Activated T-helper 17 cell treated with anti-CD3 and anti-CD28 coated beads, Interleukin-2, amount 50 U/mL, for 72 hours (primary cell): ENCODE measurements around the gene FOXJ3. TPM values are rescaled to one million over a fixed set of nuclear protein-coding genes. Genes with fewer than 3 reads are reported as not detected.
A peak's percentile ranks its signal among the peaks of the same experiment; 100 is the strongest.

Source experiments
- ATAC-seq: fragments of 150-1000 bp; cut with Tn5 transposase; replicated peaks from 2 replicates; pipeline ENCODE4 v1.10.0; 2021; ENCODE audit warnings: mild to moderate bottlenecking, moderate library complexity
- H3K27ac Mint-ChIP-seq: one replicate; pipeline ENCODE4 v1.8.0; 2022; ENCODE audit warnings: mixed read lengths
- H3K27me3 Mint-ChIP-seq: one replicate; pipeline ENCODE4 v1.8.0; 2022; ENCODE audit warnings: mixed read lengths
- H3K36me3 Mint-ChIP-seq: one replicate; pipeline ENCODE4 v1.8.0; 2022; ENCODE audit warnings: low read depth, mild to moderate bottlenecking, mixed read lengths
- H3K4me1 Mint-ChIP-seq: one replicate; pipeline ENCODE4 v1.8.0; 2022; ENCODE audit warnings: mixed read lengths
- H3K4me3 Mint-ChIP-seq: one replicate; pipeline ENCODE4 v1.8.0; 2022; ENCODE audit warnings: mild to moderate bottlenecking, mixed read lengths
- H3K9me3 Mint-ChIP-seq: one replicate; pipeline ENCODE4 v1.8.0; 2022; ENCODE audit warnings: mixed read lengths
- total RNA-seq, 2 donors: library from RNA; stranded (reverse); gene quantifications; one replicate each; pipeline ENCODE4 v1.2.3, GENCODE V29; 2022

Gene FOXJ3
- total RNA-seq, 2 donors from 2014 or later = 48.8 to 53.6 TPM

GRCh38 chr1:42305639-42306038 lies 29.4 kb downstream of the FOXJ3 start:
- Mint-ChIP-seq H3K4me1 (peaks cover 37% of the 10 kb centered on the region), H3K27ac (no peak overlapping the region), H3K27me3 (no peaks in the 10 kb centered on the region), H3K4me3 (no peak overlapping the region), H3K9me3 (no peaks in the 10 kb centered on the region), H3K36me3 (peaks cover 39% of the 10 kb centered on the region)
- no peak for ATAC-seq

- H3K36me3 Mint-ChIP-seq = peaks cover 20% of the 10 kb centered on the region
- H3K27me3 Mint-ChIP-seq = no peaks in the 10 kb centered on the region
- ATAC-seq = no peak
- peaks cover 31% of the 10 kb centered on the region for H3K4me1 Mint-ChIP-seq
- H3K4me3 Mint-ChIP-seq = no peak overlapping the region
- no peak overlapping the region for H3K27ac Mint-ChIP-seq
- peaks cover 4% of the 10 kb centered on the region for H3K9me3 Mint-ChIP-seq
Observed at GRCh38 chr1:42302034-42302433, 33.0 kb downstream of the FOXJ3 start.

GRCh38 chr1:42298520-42298919 lies 36.5 kb downstream of the FOXJ3 start:
- Mint-ChIP-seq H3K9me3 (peaks cover 4% of the 10 kb centered on the region), H3K27ac (no peak overlapping the region), H3K4me3 (no peak overlapping the region), H3K4me1 (peaks cover 25% of the 10 kb centered on the region), H3K36me3 (peaks cover 20% of the 10 kb centered on the region), H3K27me3 (no peaks in the 10 kb centered on the region)
- ATAC-seq = no peak

- no peak for ATAC-seq
- H3K9me3 Mint-ChIP-seq = peaks cover 4% of the 10 kb centered on the region
Observed at GRCh38 chr1:42295816-42296215, 39.2 kb downstream of the FOXJ3 start.

GRCh38 chr1:42290130-42290529 lies 44.9 kb downstream of the FOXJ3 start:
- no peaks in the 10 kb centered on the region for H3K9me3 Mint-ChIP-seq
- no peak overlapping the region for H3K4me3 Mint-ChIP-seq
- ATAC-seq = no peak
- H3K4me1 Mint-ChIP-seq = peaks cover 17% of the 10 kb centered on the region
- no peaks in the 10 kb centered on the region for H3K27me3 Mint-ChIP-seq
- H3K36me3 Mint-ChIP-seq = peaks cover 29% of the 10 kb centered on the region
- H3K27ac Mint-ChIP-seq = no peak overlapping the region

More at GRCh38 chr1:42295816-42296215, 39.2 kb downstream of the FOXJ3 start:
- Mint-ChIP-seq H3K36me3 (peaks cover 26% of the 10 kb centered on the region), H3K4me1 (peaks cover 24% of the 10 kb centered on the region), H3K27me3 (no peaks in the 10 kb centered on the region), H3K4me3 (no peak overlapping the region), H3K27ac (peak overlapping the region; percentile 14)

GRCh38 chr1:42288311-42288985 lies 46.6 kb downstream of the FOXJ3 start:
- Mint-ChIP-seq H3K27me3 (no peaks in the 10 kb centered on the region), H3K4me1 (peaks cover 22% of the 10 kb centered on the region), H3K4me3 (no peak overlapping the region), H3K36me3 (peaks cover 29% of the 10 kb centered on the region), H3K9me3 (no peaks in the 10 kb centered on the region), H3K27ac (no peak overlapping the region)
- no peak for ATAC-seq

- Mint-ChIP-seq H3K27me3 (no peaks in the 10 kb centered on the region), H3K36me3 (peaks cover 14% of the 10 kb centered on the region), H3K4me3 (peak overlapping the region; percentile 30), H3K9me3 (no peaks in the 10 kb centered on the region), H3K27ac (peak overlapping the region; percentile 69), H3K4me1 (peaks cover 42% of the 10 kb centered on the region)
- peak; percentile 98 for ATAC-seq
Observed at GRCh38 chr1:42282867-42283583, 52.0 kb downstream of the FOXJ3 start.

- peak overlapping the region; percentile 69 for H3K27ac Mint-ChIP-seq
- no peak for ATAC-seq
- H3K4me1 Mint-ChIP-seq = peaks cover 42% of the 10 kb centered on the region
- no peaks in the 10 kb centered on the region for H3K9me3 Mint-ChIP-seq
- no peaks in the 10 kb centered on the region for H3K27me3 Mint-ChIP-seq
- H3K36me3 Mint-ChIP-seq = peaks cover 19% of the 10 kb centered on the region
- no peak overlapping the region for H3K4me3 Mint-ChIP-seq
Observed at GRCh38 chr1:42282024-42282579, 52.9 kb downstream of the FOXJ3 start.

- peaks cover 32% of the 10 kb centered on the region for H3K36me3 Mint-ChIP-seq
- no peaks in the 10 kb centered on the region for H3K9me3 Mint-ChIP-seq
- no peak overlapping the region for H3K27ac Mint-ChIP-seq
- H3K4me1 Mint-ChIP-seq = peaks cover 40% of the 10 kb centered on the region
- H3K27me3 Mint-ChIP-seq = no peaks in the 10 kb centered on the region
- no peak overlapping the region for H3K4me3 Mint-ChIP-seq
- ATAC-seq = no peak
Observed at GRCh38 chr1:42280821-42281220, 54.2 kb downstream of the FOXJ3 start.

- no peaks in the 10 kb centered on the region for H3K9me3 Mint-ChIP-seq
Observed at GRCh38 chr1:42279055-42279454, 56.0 kb downstream of the FOXJ3 start.

GRCh38 chr1:42272920-42273319 lies 62.1 kb downstream of the FOXJ3 start:
- H3K27ac Mint-ChIP-seq = no peak overlapping the region
- peaks cover 34% of the 10 kb centered on the region for H3K4me1 Mint-ChIP-seq
- peaks cover 64% of the 10 kb centered on the region for H3K36me3 Mint-ChIP-seq
- no peaks in the 10 kb centered on the region for H3K27me3 Mint-ChIP-seq
- no peak for ATAC-seq
- H3K9me3 Mint-ChIP-seq = no peaks in the 10 kb centered on the region
- no peak overlapping the region for H3K4me3 Mint-ChIP-seq

More at GRCh38 chr1:42279055-42279454, 56.0 kb downstream of the FOXJ3 start:
- no peak overlapping the region for H3K27ac Mint-ChIP-seq
- H3K27me3 Mint-ChIP-seq = no peaks in the 10 kb centered on the region
- ATAC-seq = no peak
- peaks cover 45% of the 10 kb centered on the region for H3K4me1 Mint-ChIP-seq
- peaks cover 46% of the 10 kb centered on the region for H3K36me3 Mint-ChIP-seq
- no peak overlapping the region for H3K4me3 Mint-ChIP-seq

- H3K4me3 Mint-ChIP-seq = no peak overlapping the region
- ATAC-seq = no peak
- H3K9me3 Mint-ChIP-seq = no peaks in the 10 kb centered on the region
- H3K27ac Mint-ChIP-seq = no peak overlapping the region
- peaks cover 68% of the 10 kb centered on the region for H3K36me3 Mint-ChIP-seq
- H3K4me1 Mint-ChIP-seq = peaks cover 44% of the 10 kb centered on the region
- no peaks in the 10 kb centered on the region for H3K27me3 Mint-ChIP-seq
Observed at GRCh38 chr1:42267904-42268303, 67.1 kb downstream of the FOXJ3 start.

- Mint-ChIP-seq H3K27me3 (no peaks in the 10 kb centered on the region), H3K9me3 (no peaks in the 10 kb centered on the region), H3K4me3 (no peak overlapping the region), H3K4me1 (peaks cover 42% of the 10 kb centered on the region), H3K27ac (no peak overlapping the region), H3K36me3 (peaks cover 70% of the 10 kb centered on the region)
- ATAC-seq = no peak
Observed at GRCh38 chr1:42266253-42267135, 68.5 kb downstream of the FOXJ3 start.

GRCh38 chr1:42264511-42265190 lies 70.4 kb downstream of the FOXJ3 start:
- Mint-ChIP-seq H3K27me3 (no peaks in the 10 kb centered on the region), H3K4me1 (peaks cover 39% of the 10 kb centered on the region), H3K4me3 (no peak overlapping the region), H3K27ac (no peak overlapping the region), H3K36me3 (peaks cover 83% of the 10 kb centered on the region), H3K9me3 (no peaks in the 10 kb centered on the region)
- ATAC-seq = no peak
